GM12878 (cell line): ENCODE data around the gene PRPF38A. TPM values are rescaled to one million over a fixed set of nuclear protein-coding genes. Genes with fewer than 3 reads are reported as not detected.

ENCODE experiments used
- ATAC-seq: fragments of 200-7000 bp; cut with Tn5 transposase; 3 replicates; pipeline ENCODE4 v1.9.1; 2020; ENCODE audit warnings: mild to moderate bottlenecking, moderate library complexity
- BruUV-seq: library from RNA; stranded (reverse); fragments of 400-500 nt; replicated peaks from 2 replicates; lab custom pipeline; 2021; lab: Mats Ljungman, UMichigan
- CTCF ChIA-PET: fragments of 300-600 bp; sonication (Branson Sonifier 250); formaldehyde crosslinking; extraction: SDS; loops from one replicate; lab custom pipeline; 2021; ENCODE audit warnings: inconsistent platforms; lab: Yijun Ruan, JAX
- POLR2A ChIA-PET: fragments of 350-600 bp; formaldehyde crosslinking; extraction: SDS; loops from one replicate; lab custom pipeline; 2021; ENCODE audit warnings: inconsistent platforms; lab: Charles Lee
- RAD21 ChIA-PET: fragments of 300-600 bp; sonication (Branson Sonifier 250); formaldehyde crosslinking; loops from one replicate; lab custom pipeline; 2023; ENCODE audit warnings: antibody characterized with exemption; ENCODE audit not compliant: unreplicated experiment; lab: Charles Lee
- SMC1A ChIA-PET: fragments of 300-600 bp; sonication (Branson Sonifier 250); formaldehyde crosslinking; loops from one replicate; lab custom pipeline; 2023; ENCODE audit not compliant: unreplicated experiment, uncharacterized antibody; lab: Charles Lee
- DNase-seq: peaks from one replicate; pipeline ENCODE4 v3.0.0-alpha.2; 2011; ENCODE audit warnings: low read depth, low spot score
- FAIRE-seq: peaks from 3 replicates; lab custom pipeline; 2011; peaks lifted over from hg19 to GRCh38; lab: Jason Lieb, UNC
- H2AFZ ChIP-seq: 2 replicates; pipeline ENCODE4 v1.6.0; 2011; ENCODE audit warnings: low read depth, low read length, control low read depth; ENCODE audit not compliant: control insufficient read depth
- H3K27ac ChIP-seq: 2 replicates; pipeline ENCODE4 v1.5.1; 2011; ENCODE audit warnings: control low read depth; ENCODE audit not compliant: control insufficient read depth, insufficient read depth
- H3K27me3 ChIP-seq, 2 experiments: replicated peaks in 1 of 2; 2 replicates each; pipeline versions ENCODE4 v1.6.0 to v1.6.1; 2011; ENCODE audit warnings: low read length in 1 of 2; ENCODE audit not compliant: control insufficient read depth in 2 of 2, insufficient read depth in 2 of 2
- H3K36me3 ChIP-seq, 2 experiments: 2 replicates each; pipeline ENCODE4 v1.5.1; 2011; ENCODE audit warnings: low read length in 1 of 2; ENCODE audit not compliant: control insufficient read depth in 2 of 2, insufficient read depth in 2 of 2
- H3K4me1 ChIP-seq: 2 replicates; pipeline ENCODE4 v1.6.1; 2011; ENCODE audit warnings: mild to moderate bottlenecking, low read length, moderate library complexity, mixed read lengths; ENCODE audit not compliant: control insufficient read depth, insufficient read depth
- H3K4me2 ChIP-seq: 2 replicates; pipeline ENCODE4 v1.6.0; 2011; ENCODE audit warnings: control low read depth; ENCODE audit not compliant: control insufficient read depth, insufficient read depth
- H3K4me3 ChIP-seq: fragments of 200-600 bp; sonication (generic); 2 replicates; pipeline ENCODE4 v1.5.1; 2016
- H3K79me2 ChIP-seq: 2 replicates; pipeline ENCODE4 v1.6.0; 2011; ENCODE audit warnings: low read length; ENCODE audit not compliant: control insufficient read depth, insufficient read depth
- H3K9ac ChIP-seq: 2 replicates; pipeline ENCODE4 v1.8.0; 2011; ENCODE audit warnings: low read length, control low read depth, mixed read lengths; ENCODE audit not compliant: control insufficient read depth, insufficient read depth
- H3K9me3 ChIP-seq: replicated peaks from 3 replicates; pipeline ENCODE4 v1.5.1; 2011; ENCODE audit warnings: mild to moderate bottlenecking, low read length; ENCODE audit not compliant: control insufficient read depth, insufficient read depth
- H4K20me1 ChIP-seq: 2 replicates; pipeline ENCODE4 v1.6.0; 2011; ENCODE audit not compliant: control insufficient read depth, insufficient read depth
- EED ChIP-seq: sonication (generic); IDR thresholded peaks from 2 replicates; pipeline ENCODE4 v1.6.1; 2016; ENCODE audit warnings: antibody characterized with exemption, low read depth
- EP300 ChIP-seq, 2 experiments: fragments of 150-350 bp in 1 of 2; IDR thresholded peaks; 2 replicates each; pipeline ENCODE4 v1.6.1; 2011 to 2012; ENCODE audit warnings: low read depth in 2 of 2, low read length in 2 of 2, borderline replicate concordance in 1 of 2, improper control_type of control experiment in 1 of 2, inconsistent platforms in 1 of 2; ENCODE audit not compliant: control insufficient read depth in 1 of 2
- GABPA ChIP-seq: IDR thresholded peaks from 2 replicates; pipeline ENCODE4 v1.6.1; 2014; ENCODE audit warnings: antibody characterized with exemption, low read depth, mild to moderate bottlenecking, inconsistent platforms
- NBN ChIP-seq: fragments of 450-650 bp; IDR thresholded peaks from 2 replicates; pipeline ENCODE4 v1.6.1; 2016
- NFIC ChIP-seq: IDR thresholded peaks from 2 replicates; pipeline ENCODE4 v1.6.1; 2012; ENCODE audit warnings: low read depth, mild to moderate bottlenecking, inconsistent platforms, low read length, moderate library complexity
- PAX5 ChIP-seq: IDR thresholded peaks from 2 replicates; pipeline ENCODE4 v1.6.1; 2011; ENCODE audit warnings: low read depth, low read length, borderline replicate concordance
- RCOR1 ChIP-seq: conservative IDR thresholded peaks from 2 replicates; pipeline ENCODE4 v1.6.1; 2012; ENCODE audit warnings: low read depth, low read length, improper control_type of control experiment
- RFX5 ChIP-seq: IDR thresholded peaks from 2 replicates; pipeline ENCODE4 v1.6.1; 2011; ENCODE audit warnings: low read depth, low read length, improper control_type of control experiment
- TAF1 ChIP-seq: IDR thresholded peaks from 2 replicates; pipeline ENCODE4 v1.6.1; 2011; ENCODE audit warnings: mild to moderate bottlenecking, low read depth, low read length, borderline replicate concordance
- TCF12 ChIP-seq: IDR thresholded peaks from 2 replicates; pipeline ENCODE4 v1.6.1; 2011; ENCODE audit warnings: low read depth, mild to moderate bottlenecking, low read length
- WGBS: methylation state at CpG from one replicate; pipeline ENCODE4 v1.1.6; 2016; ENCODE audit warnings: low lambda C conversion rate; ENCODE audit not compliant: insufficient replicate concordance, insufficient coverage; ENCODE audit errors: missing lambda C conversion rate; 5-methylcytosine and 5-hydroxymethylcytosine counted together
- in situ Hi-C: fragments of 300-500 bp; cut with MboI; formaldehyde crosslinking; loops from 9 replicates; pipeline ENCODE4 v1.14.3; 2018; ENCODE audit warnings: mixed read lengths
- intact Hi-C: fragments of 100-400 bp; cut with micrococcal nuclease; formaldehyde crosslinking; loops from one replicate; pipeline ENCODE4 v1.14.2; 2022; ENCODE audit not compliant: unreplicated experiment
- polyA plus RNA-seq, 11 experiments: library from polyadenylated mRNA; depleted of rRNA in 4 of 11; unstranded in 6 of 11; stranded (reverse) in 5 of 11; fragments of >200 nt; fragmentation: Nextera tagmentation in 4 of 11; fragmentation: Illumina TruSeq in 1 of 11; extraction: Ambion mirVana in 4 of 11; extraction: Trizol in 1 of 11; gene quantifications; 1 replicate in 1 of 11; 2 replicates in 10 of 11; pipeline versions ENCODE4 v1.2.1 to v1.2.3, GENCODE V29; 2011 to 2016; ENCODE audit warnings: inconsistent platforms in 2 of 11, missing spikeins in 2 of 11, low read depth in 1 of 11
- total RNA-seq, 4 experiments: library from RNA; depleted of rRNA in 3 of 4; stranded (reverse); fragments of >200 nt in 3 of 4; fragmentation: Illumina TruSeq in 1 of 4; extraction: Trizol in 1 of 4; gene quantifications; 2 replicates each; pipeline versions ENCODE4 v1.2.1 to v1.2.3, GENCODE V29; 2013 to 2021
- TF ChIP-seq, protein P1 (sequence below): fragments of 450-650 bp; IDR thresholded peaks from 2 replicates; pipeline ENCODE4 v1.6.1; 2016; ENCODE audit warnings: mild to moderate bottlenecking, moderate library complexity, borderline replicate concordance
- TF ChIP-seq, protein P2 (sequence below): IDR thresholded peaks from 2 replicates; pipeline ENCODE4 v1.6.1; 2011; ENCODE audit warnings: low read depth, mild to moderate bottlenecking, low read length, moderate library complexity, borderline replicate concordance; ENCODE audit errors: extremely low read depth
- TF ChIP-seq, protein P3 (sequence below): fragments of 450-650 bp; IDR thresholded peaks from 2 replicates; pipeline ENCODE4 v1.6.1; 2017; ENCODE audit warnings: mild to moderate bottlenecking, low read depth, inconsistent platforms; ENCODE audit not compliant: poor library complexity, severe bottlenecking

Gene PRPF38A
- total and polyA plus RNA-seq, 10 of the 15 experiments (the other 5 are each of a cell fraction or from before 2014, with no cell fraction given): 31.6 to 117 (median 77.7) TPM

GRCh38 chr1:52427152-52427551 lies 22.8 kb downstream of the PRPF38A start:
- SMC1A ChIA-PET: no interaction called here

More at GRCh38 chr1:52427152-52427551, 22.8 kb downstream of the PRPF38A start:
- Histone ChIP-seq H3K79me2 (no peaks in the 10 kb centered on the region), H3K9me3 (no peaks in the 10 kb centered on the region), H3K36me3 (peaks cover 4 to 7% of the 10 kb centered on the region in 2 experiments; a peak in 3 of 4 replicates), H3K9ac (no peak overlapping the region), H3K27ac (no peak overlapping the region), H2AFZ (no peak overlapping the region), H3K4me3 (no peak overlapping the region), H4K20me1 (no peaks in the 10 kb centered on the region), H3K27me3 (no peaks in the 10 kb centered on the region), H3K4me2 (no peak overlapping the region), H3K4me1 (no peaks in the 10 kb centered on the region)
- 100% methylated on average over 1 of the region's 1 CpG for WGBS
- in situ Hi-C loops: no loop called here
- ChIA-PET POLR2A (interaction anchor here (0.5 kb wide), 1 partner anchor 11 kb away, joined by 3 read pairs; no protein-coding TSS in a partner anchor), CTCF (interaction anchor here (1.0 kb wide), 1 partner anchor 59 kb away, joined by 3 read pairs; no protein-coding TSS in a partner anchor), RAD21 (no interaction called here)
- ATAC-seq (no peak), FAIRE-seq (no peak), DNase-seq (no peak)
- TF ChIP-seq, protein P1, sequence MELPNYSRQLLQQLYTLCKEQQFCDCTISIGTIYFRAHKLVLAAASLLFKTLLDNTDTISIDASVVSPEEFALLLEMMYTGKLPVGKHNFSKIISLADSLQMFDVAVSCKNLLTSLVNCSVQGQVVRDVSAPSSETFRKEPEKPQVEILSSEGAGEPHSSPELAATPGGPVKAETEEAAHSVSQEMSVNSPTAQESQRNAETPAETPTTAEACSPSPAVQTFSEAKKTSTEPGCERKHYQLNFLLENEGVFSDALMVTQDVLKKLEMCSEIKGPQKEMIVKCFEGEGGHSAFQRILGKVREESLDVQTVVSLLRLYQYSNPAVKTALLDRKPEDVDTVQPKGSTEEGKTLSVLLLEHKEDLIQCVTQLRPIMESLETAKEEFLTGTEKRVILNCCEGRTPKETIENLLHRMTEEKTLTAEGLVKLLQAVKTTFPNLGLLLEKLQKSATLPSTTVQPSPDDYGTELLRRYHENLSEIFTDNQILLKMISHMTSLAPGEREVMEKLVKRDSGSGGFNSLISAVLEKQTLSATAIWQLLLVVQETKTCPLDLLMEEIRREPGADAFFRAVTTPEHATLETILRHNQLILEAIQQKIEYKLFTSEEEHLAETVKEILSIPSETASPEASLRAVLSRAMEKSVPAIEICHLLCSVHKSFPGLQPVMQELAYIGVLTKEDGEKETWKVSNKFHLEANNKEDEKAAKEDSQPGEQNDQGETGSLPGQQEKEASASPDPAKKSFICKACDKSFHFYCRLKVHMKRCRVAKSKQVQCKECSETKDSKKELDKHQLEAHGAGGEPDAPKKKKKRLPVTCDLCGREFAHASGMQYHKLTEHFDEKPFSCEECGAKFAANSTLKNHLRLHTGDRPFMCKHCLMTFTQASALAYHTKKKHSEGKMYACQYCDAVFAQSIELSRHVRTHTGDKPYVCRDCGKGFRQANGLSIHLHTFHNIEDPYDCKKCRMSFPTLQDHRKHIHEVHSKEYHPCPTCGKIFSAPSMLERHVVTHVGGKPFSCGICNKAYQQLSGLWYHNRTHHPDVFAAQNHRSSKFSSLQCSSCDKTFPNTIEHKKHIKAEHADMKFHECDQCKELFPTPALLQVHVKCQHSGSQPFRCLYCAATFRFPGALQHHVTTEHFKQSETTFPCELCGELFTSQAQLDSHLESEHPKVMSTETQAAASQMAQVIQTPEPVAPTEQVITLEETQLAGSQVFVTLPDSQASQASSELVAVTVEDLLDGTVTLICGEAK: no peak
- TF ChIP-seq, protein P2, sequence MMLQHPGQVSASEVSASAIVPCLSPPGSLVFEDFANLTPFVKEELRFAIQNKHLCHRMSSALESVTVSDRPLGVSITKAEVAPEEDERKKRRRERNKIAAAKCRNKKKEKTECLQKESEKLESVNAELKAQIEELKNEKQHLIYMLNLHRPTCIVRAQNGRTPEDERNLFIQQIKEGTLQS: no peak
- no peak for TF ChIP-seq EP300 (IDR thresholded peaks at IDR 0.05; ENCODE audit: borderline replicate concordance in 1 of 2, control insufficient read depth in 1 of 2, low read depth in 2 of 2, low read length in 2 of 2)
- no peak for TF ChIP-seq EED
- TF ChIP-seq RFX5: no peak
- TF ChIP-seq, protein P3, sequence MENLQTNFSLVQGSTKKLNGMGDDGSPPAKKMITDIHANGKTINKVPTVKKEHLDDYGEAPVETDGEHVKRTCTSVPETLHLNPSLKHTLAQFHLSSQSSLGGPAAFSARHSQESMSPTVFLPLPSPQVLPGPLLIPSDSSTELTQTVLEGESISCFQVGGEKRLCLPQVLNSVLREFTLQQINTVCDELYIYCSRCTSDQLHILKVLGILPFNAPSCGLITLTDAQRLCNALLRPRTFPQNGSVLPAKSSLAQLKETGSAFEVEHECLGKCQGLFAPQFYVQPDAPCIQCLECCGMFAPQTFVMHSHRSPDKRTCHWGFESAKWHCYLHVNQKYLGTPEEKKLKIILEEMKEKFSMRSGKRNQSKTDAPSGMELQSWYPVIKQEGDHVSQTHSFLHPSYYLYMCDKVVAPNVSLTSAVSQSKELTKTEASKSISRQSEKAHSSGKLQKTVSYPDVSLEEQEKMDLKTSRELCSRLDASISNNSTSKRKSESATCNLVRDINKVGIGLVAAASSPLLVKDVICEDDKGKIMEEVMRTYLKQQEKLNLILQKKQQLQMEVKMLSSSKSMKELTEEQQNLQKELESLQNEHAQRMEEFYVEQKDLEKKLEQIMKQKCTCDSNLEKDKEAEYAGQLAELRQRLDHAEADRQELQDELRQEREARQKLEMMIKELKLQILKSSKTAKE: no peak
- TF ChIP-seq TCF12: no peak
- no peak for TF ChIP-seq NBN
- no peak for TF ChIP-seq PAX5
- TF ChIP-seq RCOR1: no peak
- no peak for TF ChIP-seq NFIC
- TF ChIP-seq TAF1: no peak
- TF ChIP-seq GABPA: no peak
- no TSS peak for BruUV-seq
- intact Hi-C loops: no loop called here
